Thyroid gland (tissue), 4 donors: ENCODE data around the gene ELOB. TPM values are rescaled to one million over a fixed set of nuclear protein-coding genes. Genes with fewer than 3 reads are reported as not detected.

Experiments
- DNase-seq, 2 donors: peaks; one replicate each; pipeline ENCODE4 v3.0.0-alpha.2; 2019
- H3K27ac ChIP-seq, 3 donors: fragments of 200-600 bp; sonication (generic); 1 replicate in 2 of 3; 2 replicates in 1 of 3; pipeline ENCODE4 v1.5.1; 2016 to 2019; ENCODE audit warnings: mild to moderate bottlenecking in 1 of 3, moderate library complexity in 1 of 3
- H3K27me3 ChIP-seq: fragments of 200-600 bp; sonication (generic); one replicate; pipeline ENCODE4 v1.5.1; 2019
- H3K36me3 ChIP-seq, 2 donors: fragments of 200-600 bp; sonication (generic); one replicate each; pipeline ENCODE4 v1.5.1; 2016 to 2019
- H3K4me1 ChIP-seq, 2 donors: fragments of 200-600 bp; sonication (generic); one replicate each; pipeline ENCODE4 v1.5.1; 2017 to 2019
- H3K4me3 ChIP-seq, 3 donors: fragments of 200-600 bp; sonication (generic); replicated peaks in 1 of 3; 1 replicate in 2 of 3; 2 replicates in 1 of 3; pipeline ENCODE4 v1.5.1; 2016; ENCODE audit warnings: mild to moderate bottlenecking in 1 of 3
- H3K9me3 ChIP-seq: fragments of 200-600 bp; sonication (generic); one replicate; pipeline ENCODE4 v1.5.1; 2017
- CTCF ChIP-seq, 6 experiments: fragments of 200-600 bp in 3 of 6; fragments of 450-650 bp in 3 of 6; sonication (generic) in 3 of 6; IDR thresholded peaks; one replicate each; pipeline ENCODE4 v1.5.1; 2016 to 2019; ENCODE audit warnings: antibody characterized with exemption in 6 of 6, mild to moderate bottlenecking in 2 of 6, inconsistent platforms in 1 of 6, moderate library complexity in 1 of 6
- POLR2A ChIP-seq, 2 donors: fragments of 450-650 bp; IDR thresholded peaks; one replicate each; pipeline ENCODE4 v1.6.1; 2017; ENCODE audit warnings: antibody characterized with exemption in 2 of 2, mild to moderate bottlenecking in 2 of 2, moderate library complexity in 1 of 2
- WGBS, 2 donors: methylation state at CpG; one replicate each; pipeline ENCODE4 v1.1.5; 2017; 5-methylcytosine and 5-hydroxymethylcytosine counted together
- intact Hi-C: fragments of 100-400 bp; cut with DNase I; formaldehyde crosslinking; loops from one replicate; pipeline ENCODE4 v1.15.1; 2023
- total RNA-seq, 4 donors: library from RNA; depleted of rRNA; stranded (reverse); fragments of >200 nt; gene quantifications; one replicate each; pipeline ENCODE4 v1.2.3, GENCODE V29; 2016

ELOB gene
- total RNA-seq, 4 donors from 2014 or later: 373 to 786 (median 647) TPM

- H3K9me3 ChIP-seq: no peaks in the 10 kb centered on the region
- WGBS, 2 donors: 82 to 86% methylated on average over 6 of the region's 6 CpGs
- DNase-seq: no peak
- intact Hi-C loops: no loop called here
- no peaks in the 10 kb centered on the region for H3K4me1 ChIP-seq
- H3K36me3 ChIP-seq: no peaks in the 10 kb centered on the region
- no peaks in the 10 kb centered on the region for H3K27me3 ChIP-seq
- no peak for TF ChIP-seq CTCF (IDR thresholded peaks at IDR 0.05)
- no peak for TF ChIP-seq POLR2A (IDR thresholded peaks at IDR 0.05)
- H3K27ac ChIP-seq: no peak overlapping the region
- H3K4me3 ChIP-seq: no peak overlapping the region
These were observed 32.4 kb downstream of the ELOB start for GRCh38 chr16:2744711-2745110.

GRCh38 chr16:2743007-2743810, 33.9 kb downstream of the ELOB start:
- H3K27ac ChIP-seq: no peak overlapping the region
- H3K4me3 ChIP-seq: no peak overlapping the region
- intact Hi-C loops: no loop called here
- no peaks in the 10 kb centered on the region for H3K4me1 ChIP-seq
- WGBS, 2 donors: 86 to 87% methylated on average over 19 of the region's 19 CpGs
- no peaks in the 10 kb centered on the region for H3K9me3 ChIP-seq
- no peaks in the 10 kb centered on the region for H3K27me3 ChIP-seq
- DNase-seq: no peak
- no peak for TF ChIP-seq POLR2A (IDR thresholded peaks at IDR 0.05)
- TF ChIP-seq CTCF (IDR thresholded peaks at IDR 0.05): no peak
- no peaks in the 10 kb centered on the region for H3K36me3 ChIP-seq

GRCh38 chr16:2742323-2743006, 34.6 kb downstream of the ELOB start:
- intact Hi-C loops: no loop called here
- Histone ChIP-seq H3K4me1 (no peaks in the 10 kb centered on the region), H3K4me3 (no peak overlapping the region), H3K9me3 (no peaks in the 10 kb centered on the region), H3K27me3 (no peaks in the 10 kb centered on the region), H3K27ac (no peak overlapping the region), H3K36me3 (no peaks in the 10 kb centered on the region)
- no peak for TF ChIP-seq POLR2A (IDR thresholded peaks at IDR 0.05)
- TF ChIP-seq CTCF (IDR thresholded peaks at IDR 0.05): no peak
- 92% methylated on average over 10 to 11 of the region's 12 CpGs for WGBS, 2 donors
- DNase-seq: no peak

- no peak overlapping the region for H3K4me3 ChIP-seq
- no peak for DNase-seq
- H3K27me3 ChIP-seq: no peaks in the 10 kb centered on the region
- no peaks in the 10 kb centered on the region for H3K9me3 ChIP-seq
- intact Hi-C loops: no loop called here
- no peak overlapping the region for H3K27ac ChIP-seq
- TF ChIP-seq POLR2A (IDR thresholded peaks at IDR 0.05): no peak
- no peak for TF ChIP-seq CTCF (IDR thresholded peaks at IDR 0.05)
- 94 to 96% methylated on average over 2 to 4 of the region's 4 CpGs for WGBS, 2 donors
- no peaks in the 10 kb centered on the region for H3K36me3 ChIP-seq
- no peaks in the 10 kb centered on the region for H3K4me1 ChIP-seq
These were observed 35.9 kb downstream of the ELOB start for GRCh38 chr16:2741168-2741567.

- Histone ChIP-seq H3K4me3 (no peak overlapping the region), H3K27me3 (no peaks in the 10 kb centered on the region), H3K27ac (no peak overlapping the region), H3K36me3 (no peaks in the 10 kb centered on the region), H3K9me3 (no peaks in the 10 kb centered on the region), H3K4me1 (no peaks in the 10 kb centered on the region)
- 90 to 93% methylated on average over 6 of the region's 6 CpGs for WGBS, 2 donors
- intact Hi-C loops: no loop called here
- DNase-seq: no peak
- TF ChIP-seq CTCF (IDR thresholded peaks at IDR 0.05): no peak
- TF ChIP-seq POLR2A (IDR thresholded peaks at IDR 0.05): no peak
These were observed 36.6 kb downstream of the ELOB start for GRCh38 chr16:2740476-2740875.
